SH-SY5Y (cell line): ENCODE results near the gene RPS6KA5.

Source experiments
- GATA2 ChIP-seq: IDR thresholded peaks from 2 replicates; pipeline ENCODE4 v1.6.1; 2011; ENCODE audit warnings: mild to moderate bottlenecking, low read depth, low read length
- GATA3 ChIP-seq: IDR thresholded peaks from 2 replicates; pipeline ENCODE4 v1.6.1; 2011; ENCODE audit warnings: low read depth, mild to moderate bottlenecking, low read length, moderate library complexity

DNA sequence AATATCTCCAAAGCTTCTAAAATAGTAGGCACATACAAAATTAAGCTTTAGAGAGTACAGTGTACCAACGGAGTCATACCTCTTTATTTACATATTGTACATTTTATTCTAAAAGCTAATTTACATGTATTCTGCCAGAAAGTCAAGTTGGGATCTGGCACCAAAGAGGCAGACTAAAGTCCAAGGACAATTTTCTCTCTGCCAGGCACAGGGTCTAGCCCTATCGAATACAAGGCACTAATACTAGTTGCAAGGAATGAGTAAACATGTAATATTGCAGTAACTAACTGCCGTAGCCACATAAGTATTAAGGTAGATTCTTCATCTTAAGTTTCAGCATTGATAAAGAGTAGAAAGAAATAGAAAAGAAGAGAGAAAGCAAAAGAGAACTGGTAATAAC, 93.9 kb downstream of the RPS6KA5 start:
- TF ChIP-seq GATA2 (no peak), GATA3 (no peak)
